Activated T-cell treated with anti-CD3 and anti-CD28 coated beads for 24 hours (primary cell): ENCODE results near the gene DPEP2.
"Not testable (repeated sequence)": the region's sequence is repeated elsewhere in the genome, so short reads cannot be mapped to it uniquely, and the experiment has no call there.

Source experiments
- DNase-seq: peaks from one replicate; pipeline ENCODE4 v3.0.0-alpha.2; 2020; ENCODE audit warnings: low read depth

DPEP2 gene

DNA sequence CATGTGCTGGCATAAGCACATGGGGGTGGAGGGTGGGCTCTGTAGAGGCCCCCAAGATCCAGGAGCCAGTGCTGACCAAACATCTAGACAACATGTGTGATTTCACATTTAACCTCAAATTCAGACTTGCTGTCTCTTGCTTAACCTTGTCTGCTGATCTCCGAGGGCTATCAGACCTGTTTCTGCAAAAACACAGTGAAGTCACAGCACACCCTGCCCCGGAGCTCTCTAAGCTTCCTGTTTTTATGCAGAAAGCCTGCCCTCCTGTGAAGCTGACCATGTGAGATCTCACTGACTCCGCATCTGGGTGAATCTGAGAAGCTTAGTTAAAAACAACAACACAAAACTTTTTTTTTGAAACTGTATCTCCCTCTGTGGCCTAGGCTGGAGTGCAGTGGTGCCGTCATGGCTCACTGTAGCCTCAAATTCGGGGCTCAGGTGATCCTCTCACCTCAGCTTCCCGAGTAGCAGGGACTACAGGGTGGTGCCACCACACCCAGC lies 6.6 kb upstream of the DPEP2 start:
- DNase-seq, result no peak

- no peak for DNase-seq
Measured at GRCh38 chr16:68005211-68005610, 5.9 kb upstream of the DPEP2 start.

- DNase-seq, result no peak
Measured at GRCh38 chr16:68003031-68003430, 3.7 kb upstream of the DPEP2 start.

DNA sequence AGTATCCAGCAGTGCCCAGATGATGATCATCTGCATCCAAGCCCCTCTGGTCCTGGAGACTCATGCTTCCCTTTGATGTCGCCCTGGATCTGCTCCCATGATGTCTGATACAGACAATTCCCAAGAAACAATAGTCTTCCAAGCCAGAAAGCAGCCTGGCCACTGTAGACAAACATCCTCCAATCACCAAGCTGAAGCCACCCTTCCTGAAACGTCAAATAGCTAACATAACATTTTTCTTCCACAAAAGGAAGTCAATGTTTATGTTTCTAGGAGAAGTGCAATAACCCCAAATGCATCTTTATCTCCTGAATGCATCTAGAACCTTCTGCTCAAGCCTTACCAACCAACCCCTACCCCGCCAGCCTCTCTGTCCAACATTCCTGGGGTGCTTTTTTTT lies 1.2 kb upstream of the DPEP2 start:
- no peak for DNase-seq

DNA sequence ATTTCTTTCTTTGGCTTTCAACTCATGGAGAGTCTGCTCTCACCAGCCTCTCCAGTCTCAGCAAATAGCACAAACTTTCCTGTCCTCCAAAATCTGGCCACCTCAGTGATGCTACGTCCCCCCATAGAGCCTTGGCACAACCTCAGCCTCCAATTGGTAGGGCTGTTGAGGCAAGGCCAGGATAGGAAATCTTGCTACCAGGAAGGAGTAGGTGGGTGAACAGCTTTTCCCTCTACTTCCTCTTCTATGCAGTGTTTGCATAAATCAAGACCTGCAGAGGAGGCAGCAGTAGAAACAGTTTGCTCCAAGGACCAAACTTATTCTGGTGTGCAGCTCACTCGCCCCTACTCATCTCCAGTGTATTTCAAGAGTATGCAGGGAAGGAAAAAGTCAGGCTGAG lies 701 bp upstream of the DPEP2 start:
- no peak for DNase-seq

DNA sequence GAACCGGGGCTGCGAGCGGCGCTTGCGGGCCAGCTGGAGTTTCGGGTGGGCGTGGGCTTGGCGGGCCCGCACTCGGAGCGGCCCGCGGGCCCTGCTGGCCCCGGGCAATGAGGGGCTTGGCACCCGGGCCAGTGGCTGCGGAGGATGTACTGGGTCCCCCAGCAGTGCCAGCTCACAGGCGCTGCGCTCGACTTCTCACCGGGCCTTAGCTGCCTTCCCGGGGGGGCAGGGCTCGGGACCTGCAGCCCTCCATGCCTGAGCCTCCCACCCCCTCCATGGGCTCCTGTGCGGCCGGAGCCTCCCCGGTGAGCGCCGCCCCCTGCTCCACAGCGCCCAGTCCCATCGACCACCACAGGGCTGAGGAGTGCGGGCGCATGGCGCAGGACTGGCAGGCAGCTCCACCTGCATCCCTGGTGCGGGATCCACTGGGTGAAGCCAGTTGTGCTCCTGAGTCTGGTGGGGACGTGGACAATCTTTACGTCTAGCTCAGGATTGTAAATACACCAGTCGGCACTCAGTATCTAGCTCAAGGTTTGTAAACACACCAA lies 979 bp downstream of the DPEP2 start:
- not testable (repeated sequence) for DNase-seq

- no peak for DNase-seq
Measured at GRCh38 chr16:67996666-67997065, 2.6 kb downstream of the DPEP2 start.

DNA sequence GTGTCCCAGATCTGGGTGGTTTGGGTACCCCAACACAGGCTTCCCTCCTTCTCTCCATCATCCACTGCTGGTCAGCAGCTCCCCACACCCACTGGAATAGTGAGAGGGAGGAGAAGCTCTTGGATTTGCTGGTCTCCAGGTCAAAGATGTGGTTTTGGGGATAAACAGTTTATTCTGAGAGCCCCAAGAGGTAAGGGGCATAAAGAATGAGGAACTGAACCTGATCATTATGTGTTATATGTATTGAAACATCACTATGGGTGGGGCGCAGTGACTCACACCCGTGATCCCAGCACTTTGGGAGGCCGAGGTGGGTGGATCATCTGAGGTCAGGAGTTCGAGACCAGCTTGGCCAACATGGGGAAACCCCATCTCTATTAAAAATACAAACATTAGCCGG lies 3.9 kb downstream of the DPEP2 start:
- DNase-seq, result no peak

- not testable (repeated sequence) for DNase-seq
Measured at GRCh38 chr16:67994040-67994408, 5.3 kb downstream of the DPEP2 start.

- DNase-seq, result peak; percentile 75
Measured at GRCh38 chr16:67993207-67994039, 5.9 kb downstream of the DPEP2 start.

DNA sequence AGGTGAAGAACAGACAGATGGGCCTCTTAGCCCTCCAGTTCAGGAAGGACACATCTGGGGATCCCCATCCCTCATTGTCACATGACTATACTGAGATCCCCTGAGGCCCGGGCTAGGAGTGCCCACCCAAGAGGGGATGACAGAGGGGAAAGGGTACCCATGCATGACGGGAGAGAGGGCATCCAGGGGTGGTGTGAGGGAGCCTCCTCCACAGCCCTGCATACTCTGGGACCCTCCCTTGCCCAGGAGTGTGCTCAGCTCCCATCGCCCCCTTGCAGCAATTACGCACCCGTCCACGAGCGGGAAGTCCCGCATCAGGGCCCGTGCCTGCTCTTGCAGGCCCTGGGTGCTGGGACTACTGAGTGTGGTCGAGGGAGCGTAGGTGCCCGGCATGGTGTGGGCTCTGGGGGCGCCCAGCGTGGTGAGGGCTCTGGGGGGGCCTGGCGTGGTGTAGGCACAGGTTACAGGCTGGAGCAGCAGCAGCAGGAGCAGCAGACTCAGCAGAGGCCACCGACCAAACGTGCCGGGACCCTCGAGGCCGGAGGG lies 6.5 kb downstream of the DPEP2 start:
- DNase-seq, result no peak

DNA sequence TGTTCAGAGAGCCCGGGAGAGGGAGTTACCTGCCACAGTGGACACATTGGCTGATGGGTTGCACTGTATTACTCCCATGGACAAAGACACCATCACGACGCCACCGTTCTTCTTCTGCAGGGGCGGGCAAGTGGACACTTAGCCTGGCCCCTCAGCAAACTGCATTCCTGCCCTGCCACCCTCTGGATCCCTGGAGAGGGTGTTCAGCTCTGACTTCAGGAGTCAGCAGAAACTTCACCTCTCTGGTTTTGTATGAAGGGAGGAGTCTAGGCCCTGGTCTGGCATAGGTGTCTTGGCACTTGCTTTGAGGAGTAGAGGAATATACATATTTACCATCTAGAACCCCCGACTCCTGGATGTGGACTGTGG lies 9.3 kb downstream of the DPEP2 start:
- no peak for DNase-seq

GRCh38 chr16:67989322-67990017 lies 9.8 kb downstream of the DPEP2 start:
- no peak for DNase-seq

DNA sequence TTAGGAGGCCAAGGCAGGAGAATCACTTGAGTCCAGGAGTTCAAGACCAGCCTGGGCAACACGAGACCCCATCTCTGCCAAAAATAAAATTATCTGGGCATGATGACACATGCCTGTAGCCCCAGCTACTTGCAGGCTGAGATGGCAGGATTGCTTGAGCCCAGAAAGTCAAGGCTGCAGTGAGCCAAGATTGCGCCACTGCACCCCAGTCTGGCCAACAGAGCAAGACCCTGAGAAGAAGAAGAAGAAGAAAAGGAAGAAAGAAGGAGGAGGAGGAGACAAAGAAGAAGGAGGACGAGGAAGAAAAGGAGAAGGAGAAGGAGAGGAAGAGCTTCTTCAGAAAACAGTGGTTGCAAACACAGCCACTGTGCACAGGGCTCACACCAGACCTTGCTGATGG lies 10.6 kb downstream of the DPEP2 start:
- DNase-seq, result no peak

- DNase-seq, result no peak
Measured at GRCh38 chr16:67987460-67988160, 11.7 kb downstream of the DPEP2 start.

DNA sequence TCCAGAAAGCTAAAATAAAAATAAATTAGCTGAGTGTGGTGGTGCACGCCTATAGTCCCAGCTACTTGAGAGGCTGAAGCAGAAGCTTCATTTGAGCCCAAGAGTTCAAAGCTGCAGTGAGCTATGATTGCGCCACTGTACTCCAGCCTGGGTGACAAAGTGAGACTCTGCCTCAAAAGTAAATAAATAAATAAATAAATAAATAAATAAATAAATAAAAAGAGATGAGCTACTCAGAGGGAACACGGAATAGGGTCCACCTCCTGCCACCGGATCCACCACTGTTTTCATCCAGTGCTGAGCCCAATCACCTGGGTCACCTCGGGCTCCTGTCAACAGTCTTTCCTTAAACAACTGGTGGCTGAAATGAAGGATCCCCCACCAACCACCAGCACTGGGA lies 12.3 kb downstream of the DPEP2 start:
- DNase-seq, result no peak

- DNase-seq, result no peak
Measured at GRCh38 chr16:67982011-67982696, 17.1 kb downstream of the DPEP2 start.

DNA sequence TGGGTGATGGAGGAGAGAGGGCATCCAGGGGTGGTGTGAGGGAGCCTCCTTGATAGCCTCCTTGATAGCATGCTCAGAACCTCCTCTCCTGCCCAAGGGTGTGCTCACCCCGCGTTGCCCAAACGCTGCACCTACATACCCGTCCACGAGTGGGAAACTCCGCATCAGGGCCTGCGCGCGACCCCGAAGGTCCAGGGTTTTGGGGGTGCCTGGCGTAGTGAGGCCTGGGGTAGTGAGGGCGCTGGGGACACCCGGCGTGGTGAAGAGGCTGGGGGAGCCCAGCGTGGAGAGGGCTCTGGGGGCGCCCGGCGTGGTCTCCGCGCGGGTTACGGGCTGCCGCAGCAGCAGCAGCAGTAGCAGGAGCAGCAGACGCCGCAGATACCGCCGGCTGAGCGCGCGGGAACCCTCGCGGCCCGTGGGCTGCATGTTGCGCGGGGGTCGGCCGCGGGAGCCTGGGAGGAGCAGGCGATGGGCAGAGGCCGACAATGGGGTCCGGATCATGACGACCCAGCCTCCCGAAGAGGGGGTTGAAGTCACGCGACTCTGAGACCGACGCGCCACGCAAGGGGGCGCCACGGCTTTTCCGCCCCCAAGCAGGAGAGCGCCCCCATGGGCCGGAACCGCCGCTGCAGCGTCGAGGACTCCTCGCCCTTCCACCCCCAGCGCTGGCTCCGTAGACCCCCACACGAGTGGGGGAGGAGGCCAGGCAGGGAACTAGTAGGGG lies 19.2 kb downstream of the DPEP2 start, which contains the start of gene DPEP3:
DPEP3 (minus strand) TSS at position 545 of the 724 bp plus-strand sequence; CDS start at position 426, 119 bp downstream.
- DNase-seq, result no peak

DNA sequence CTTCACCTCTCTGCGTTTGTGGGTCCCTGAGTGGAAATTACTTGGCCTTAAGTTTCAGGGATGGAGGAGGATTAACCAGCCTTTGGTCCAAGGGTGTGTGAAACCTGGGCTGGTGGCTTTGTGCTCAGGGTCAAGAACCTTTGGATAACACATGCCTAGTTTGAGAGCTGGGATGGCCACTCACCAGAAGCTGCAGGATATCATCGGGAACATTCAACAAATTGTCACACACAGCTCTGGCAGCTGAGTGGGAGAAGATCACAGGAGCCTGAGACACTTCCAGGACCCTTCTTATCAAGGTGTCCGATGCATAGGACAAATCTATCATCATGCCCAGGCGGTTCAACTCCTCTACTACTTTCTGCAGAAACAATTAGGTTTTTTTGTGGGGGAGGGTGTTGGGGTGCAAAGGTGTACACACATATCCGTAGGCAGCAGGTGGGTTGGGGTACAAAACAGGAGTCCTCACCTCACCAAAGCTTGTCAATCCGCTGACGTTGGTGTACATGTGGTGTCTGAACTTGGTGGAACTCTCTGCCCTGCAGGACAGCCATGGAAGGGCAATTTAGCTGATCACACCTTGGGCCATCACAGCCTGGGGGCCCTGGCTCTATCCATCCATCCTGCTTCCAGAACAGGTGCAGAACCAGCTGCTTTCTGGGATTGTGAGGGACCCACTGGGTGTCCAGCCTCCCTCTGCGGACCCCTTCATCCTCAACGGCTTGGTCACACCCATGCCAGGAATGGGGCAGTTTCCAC lies 21.6 kb downstream of the DPEP2 start:
- no peak for DNase-seq

DNA sequence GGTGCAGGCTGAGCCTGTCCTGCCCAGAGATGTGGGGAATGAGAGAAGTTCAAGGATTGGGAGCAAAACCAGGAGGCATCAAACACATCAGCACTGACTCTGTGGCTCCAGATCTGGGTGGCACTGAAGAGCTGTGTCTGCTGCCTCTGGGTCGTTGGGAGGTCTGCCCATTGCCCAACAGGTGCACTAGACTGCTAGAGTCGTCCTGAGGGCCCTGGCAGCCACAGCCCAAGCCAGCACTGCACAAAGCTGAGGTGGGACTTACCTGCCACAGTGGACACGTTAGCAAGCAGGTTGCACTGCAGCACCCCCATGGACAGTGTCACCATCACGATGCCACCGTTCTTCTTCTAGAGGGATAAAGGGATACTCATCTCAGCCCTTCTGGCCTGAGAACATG lies 22.3 kb downstream of the DPEP2 start:
- DNase-seq, result no peak
